ENCODE results near the gene KLHL20. TPM values are rescaled to one million over a fixed set of nuclear protein-coding genes. Genes with fewer than 3 reads are reported as not detected.
"Not testable (repeated sequence)": the region's sequence is repeated elsewhere in the genome, so short reads cannot be mapped to it uniquely, and the experiment has no call there.

KLHL20 gene
- total RNA-seq, 1 experiment from 2014 or later: 12.8 TPM

GRCh38 chr1:173688300-173688699, 26.5 kb upstream of the KLHL20 start:
- Histone ChIP-seq H3K4me3 (ENCODE audit: low read depth, low read length) (no peak overlapping the region), H3K4me1 (no peaks in the 10 kb centered on the region), H3K27me3 (replicated peaks; ENCODE audit: control insufficient read depth, insufficient read depth, low read length) (no peaks in the 10 kb centered on the region), H3K9me3 (no peaks in the 10 kb centered on the region), H3K36me3 (ENCODE audit: control insufficient read depth, insufficient read depth, low read length) (no peaks in the 10 kb centered on the region)
- BruUV-seq (replicated peaks): no TSS peak
- peaks cover 14% of the 10 kb centered on the region for H3K4me1 Mint-ChIP-seq (ENCODE audit: low read depth, unreplicated experiment)
- H3K27me3 Mint-ChIP-seq (ENCODE audit: insufficient read depth, unreplicated experiment): peaks cover 11% of the 10 kb centered on the region
- ChIA-PET CTCF (no interaction called here), POLR2A (no interaction called here)
- H3K4me3 Mint-ChIP-seq (ENCODE audit: unreplicated experiment): no peak overlapping the region
- H3K36me3 Mint-ChIP-seq (ENCODE audit: insufficient read depth, unreplicated experiment): no peaks in the 10 kb centered on the region
- no peaks in the 10 kb centered on the region for H3K9me3 Mint-ChIP-seq (ENCODE audit: unreplicated experiment)
- intact Hi-C loops (cut with micrococcal nuclease; ENCODE audit: unreplicated experiment): loop anchor here (5.0 kb wide), 1 partner anchor 266 kb away; no protein-coding TSS in a partner anchor
- no peak for DNase-seq
- no peak for TF ChIP-seq CTCF (IDR thresholded peaks at IDR 0.05; ENCODE audit: insufficient read depth in 1 of 2, low read depth in 1 of 2, low read length in 1 of 2, severe bottlenecking in 1 of 2, unreplicated experiment in 1 of 2)
- no peak overlapping the region for H3K27ac Mint-ChIP-seq (ENCODE audit: unreplicated experiment)

DNA sequence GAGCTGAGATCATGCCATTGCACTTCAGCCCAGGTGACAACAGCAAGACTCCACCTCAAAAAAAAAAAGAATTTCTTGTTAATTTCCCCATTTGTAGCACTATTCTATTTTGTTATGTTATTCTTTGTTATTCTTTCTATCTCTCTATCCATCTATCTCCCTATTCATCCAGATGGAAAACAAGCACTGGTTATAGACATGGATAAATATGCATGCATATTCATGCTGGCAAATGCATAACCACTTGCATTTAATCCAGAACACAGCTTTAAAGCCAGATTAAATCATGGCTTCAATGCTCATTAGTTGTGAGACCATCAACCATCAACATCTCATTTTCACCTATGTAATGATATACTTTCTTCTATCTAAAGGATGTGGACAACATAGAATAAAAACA, 21.5 kb upstream of the KLHL20 start:
- no peak overlapping the region for H3K27ac Mint-ChIP-seq (ENCODE audit: unreplicated experiment)
- no peak for TF ChIP-seq CTCF (IDR thresholded peaks at IDR 0.05; ENCODE audit: insufficient read depth in 1 of 2, low read depth in 1 of 2, low read length in 1 of 2, severe bottlenecking in 1 of 2, unreplicated experiment in 1 of 2)
- peaks cover 17% of the 10 kb centered on the region for H3K27me3 Mint-ChIP-seq (ENCODE audit: insufficient read depth, unreplicated experiment)
- Histone ChIP-seq H3K4me3 (ENCODE audit: low read depth, low read length) (no peak overlapping the region), H3K36me3 (ENCODE audit: control insufficient read depth, insufficient read depth, low read length) (no peaks in the 10 kb centered on the region), H3K9me3 (no peaks in the 10 kb centered on the region; the same call in 1 of the 2 replicates), H3K27me3 (replicated peaks; ENCODE audit: control insufficient read depth, insufficient read depth, low read length) (no peaks in the 10 kb centered on the region), H3K4me1 (no peaks in the 10 kb centered on the region)
- intact Hi-C loops (cut with micrococcal nuclease; ENCODE audit: unreplicated experiment): no loop called here
- POLR2A ChIA-PET: no interaction called here
- CTCF ChIA-PET: no interaction called here
- H3K4me3 Mint-ChIP-seq (ENCODE audit: unreplicated experiment): no peak overlapping the region
- BruUV-seq (replicated peaks): no TSS peak
- H3K36me3 Mint-ChIP-seq (ENCODE audit: insufficient read depth, unreplicated experiment): no peaks in the 10 kb centered on the region
- no peak for DNase-seq
- peaks cover 10% of the 10 kb centered on the region for H3K4me1 Mint-ChIP-seq (ENCODE audit: low read depth, unreplicated experiment)
- H3K9me3 Mint-ChIP-seq (ENCODE audit: unreplicated experiment): peaks cover 12% of the 10 kb centered on the region

GRCh38 chr1:173701299-173701698, 13.5 kb upstream of the KLHL20 start:
- H3K36me3 ChIP-seq (ENCODE audit: control insufficient read depth, insufficient read depth, low read length); BruUV-seq (replicated peaks); H3K36me3 Mint-ChIP-seq (ENCODE audit: insufficient read depth, unreplicated experiment); H3K4me3 Mint-ChIP-seq (ENCODE audit: unreplicated experiment); intact Hi-C loops (cut with micrococcal nuclease; ENCODE audit: unreplicated experiment); H3K9me3 ChIP-seq; H3K4me1 Mint-ChIP-seq (ENCODE audit: low read depth, unreplicated experiment); POLR2A ChIA-PET; H3K27ac Mint-ChIP-seq (ENCODE audit: unreplicated experiment); CTCF ChIA-PET; H3K4me1 ChIP-seq; H3K9me3 Mint-ChIP-seq (ENCODE audit: unreplicated experiment); H3K27me3 ChIP-seq (replicated peaks; ENCODE audit: control insufficient read depth, insufficient read depth, low read length); DNase-seq; H3K4me3 ChIP-seq (ENCODE audit: low read depth, low read length): not testable (repeated sequence)
- peaks cover 17% of the 10 kb centered on the region for H3K27me3 Mint-ChIP-seq (ENCODE audit: insufficient read depth, unreplicated experiment)

GRCh38 chr1:173702736-173703135, 12.0 kb upstream of the KLHL20 start:
- no peaks in the 10 kb centered on the region for H3K4me1 Mint-ChIP-seq (ENCODE audit: low read depth, unreplicated experiment)
- no peak for DNase-seq
- no peaks in the 10 kb centered on the region for H3K9me3 Mint-ChIP-seq (ENCODE audit: unreplicated experiment)
- Histone ChIP-seq H3K4me1 (no peaks in the 10 kb centered on the region), H3K9me3 (no peaks in the 10 kb centered on the region), H3K4me3 (ENCODE audit: low read depth, low read length) (no peak overlapping the region), H3K27me3 (replicated peaks; ENCODE audit: control insufficient read depth, insufficient read depth, low read length) (no peaks in the 10 kb centered on the region), H3K36me3 (ENCODE audit: control insufficient read depth, insufficient read depth, low read length) (no peaks in the 10 kb centered on the region)
- no TSS peak for BruUV-seq (replicated peaks)
- no peak overlapping the region for H3K27ac Mint-ChIP-seq (ENCODE audit: unreplicated experiment)
- CTCF ChIA-PET: no interaction called here
- TF ChIP-seq CTCF (IDR thresholded peaks at IDR 0.05; ENCODE audit: insufficient read depth in 1 of 2, low read depth in 1 of 2, low read length in 1 of 2, severe bottlenecking in 1 of 2, unreplicated experiment in 1 of 2): no peak
- H3K36me3 Mint-ChIP-seq (ENCODE audit: insufficient read depth, unreplicated experiment): no peaks in the 10 kb centered on the region
- no peak overlapping the region for H3K4me3 Mint-ChIP-seq (ENCODE audit: unreplicated experiment)
- POLR2A ChIA-PET: no interaction called here
- H3K27me3 Mint-ChIP-seq (ENCODE audit: insufficient read depth, unreplicated experiment): peaks cover 14% of the 10 kb centered on the region
- intact Hi-C loops (cut with micrococcal nuclease; ENCODE audit: unreplicated experiment): no loop called here
